GM23338 (cell line): ENCODE measurements around the gene JMJD1C. TPM values are rescaled to one million over a fixed set of nuclear protein-coding genes. Genes with fewer than 3 reads are reported as not detected.

ENCODE experiments used
- ATAC-seq: fragments of 200-7000 bp; cut with Tn5 transposase; 3 replicates; pipeline ENCODE4 v1.9.1; 2020
- DNase-seq: peaks from one replicate; pipeline ENCODE4 v3.0.0-alpha.2; 2015; ENCODE audit warnings: low spot score
- H2AFZ ChIP-seq: fragments of 200-600 bp; sonication (generic); 2 replicates; pipeline ENCODE4 v1.8.0; 2016; ENCODE audit warnings: antibody characterized with exemption, mild to moderate bottlenecking, moderate library complexity
- H3F3A ChIP-seq: fragments of 200-600 bp; sonication (generic); replicated peaks from 2 replicates; pipeline ENCODE4 v1.8.0; 2017; ENCODE audit warnings: antibody characterized with exemption, mixed run types, low read depth
- H3K27ac ChIP-seq: fragments of 200-600 bp; sonication (generic); 2 replicates; pipeline ENCODE4 v1.6.1; 2016; ENCODE audit warnings: low read depth
- H3K27me3 ChIP-seq: fragments of 200-600 bp; sonication (generic); 2 replicates; pipeline ENCODE4 v1.8.0; 2016; ENCODE audit warnings: mild to moderate bottlenecking, mixed run types, moderate library complexity; ENCODE audit not compliant: insufficient read depth
- H3K36me3 ChIP-seq: fragments of 200-600 bp; sonication (generic); 2 replicates; pipeline ENCODE4 v1.8.0; 2016; ENCODE audit warnings: mild to moderate bottlenecking; ENCODE audit not compliant: insufficient read depth
- H3K4me1 ChIP-seq: fragments of 200-600 bp; sonication (generic); 2 replicates; pipeline ENCODE4 v1.8.0; 2016; ENCODE audit warnings: mild to moderate bottlenecking, moderate library complexity; ENCODE audit not compliant: insufficient read depth
- H3K4me2 ChIP-seq: fragments of 200-600 bp; sonication (generic); 2 replicates; pipeline ENCODE4 v1.7.1; 2017; ENCODE audit warnings: mixed run types
- H3K4me3 ChIP-seq: fragments of 200-600 bp; sonication (generic); 2 replicates; pipeline ENCODE4 v1.6.1; 2016; ENCODE audit warnings: mixed run types
- H3K79me2 ChIP-seq: fragments of 200-600 bp; sonication (generic); replicated peaks from 2 replicates; pipeline ENCODE4 v1.8.0; 2017; ENCODE audit warnings: mild to moderate bottlenecking; ENCODE audit not compliant: insufficient read depth
- H3K9me2 ChIP-seq: fragments of 200-600 bp; sonication (generic); 2 replicates; pipeline ENCODE4 v1.8.0; 2017; ENCODE audit not compliant: insufficient read depth
- H4K20me1 ChIP-seq: fragments of 200-600 bp; sonication (generic); replicated peaks from 2 replicates; pipeline ENCODE4 v1.8.0; 2017; ENCODE audit warnings: mild to moderate bottlenecking; ENCODE audit not compliant: insufficient read depth
- H3K27ac Mint-ChIP-seq: 2 replicates; pipeline ENCODE4 v1.8.0; 2020; ENCODE audit warnings: inconsistent platforms, mild to moderate bottlenecking, moderate library complexity, mixed read lengths
- H3K27me3 Mint-ChIP-seq: 3 replicates; pipeline ENCODE4 v1.8.0; 2022; ENCODE audit warnings: low read depth, mild to moderate bottlenecking, moderate library complexity, mixed read lengths, inconsistent platforms; ENCODE audit not compliant: insufficient read depth, poor library complexity
- H3K36me3 Mint-ChIP-seq: 3 replicates; pipeline ENCODE4 v1.8.0; 2021; ENCODE audit warnings: low read depth, mild to moderate bottlenecking, inconsistent platforms, moderate library complexity, mixed read lengths
- H3K4me1 Mint-ChIP-seq: 3 replicates; pipeline ENCODE4 v1.8.0; 2020; ENCODE audit warnings: mild to moderate bottlenecking, inconsistent platforms, mixed read lengths
- H3K4me3 Mint-ChIP-seq: 3 replicates; pipeline ENCODE4 v1.8.0; 2021; ENCODE audit warnings: moderate library complexity, mild to moderate bottlenecking, inconsistent platforms, mixed read lengths
- H3K9me3 Mint-ChIP-seq: 3 replicates; pipeline ENCODE4 v1.8.0; 2020; ENCODE audit warnings: moderate library complexity, mild to moderate bottlenecking, inconsistent platforms, mixed read lengths
- CTCF ChIP-seq, 2 experiments: fragments of 200-600 bp in 1 of 2; sonication (generic) in 1 of 2; conservative IDR thresholded peaks; 2 replicates each; pipeline versions ENCODE4 v1.5.1 to v1.6.1; 2016 to 2017; ENCODE audit warnings: antibody characterized with exemption in 2 of 2, low read depth in 2 of 2, mild to moderate bottlenecking in 2 of 2, moderate library complexity in 1 of 2
- ETS1 ChIP-seq: IDR thresholded peaks from 2 replicates; pipeline ENCODE4 v1.6.1; 2016; ENCODE audit warnings: antibody characterized with exemption
- EZH2 ChIP-seq: fragments of 200-600 bp; sonication (generic); IDR thresholded peaks from one replicate; pipeline ENCODE4 v1.8.0; 2017; ENCODE audit warnings: antibody characterized with exemption, mild to moderate bottlenecking, low read depth; ENCODE audit not compliant: unreplicated experiment
- JUNB ChIP-seq: IDR thresholded peaks from one replicate; pipeline ENCODE4 v1.6.1; 2016; ENCODE audit warnings: antibody characterized with exemption; ENCODE audit not compliant: unreplicated experiment
- NANOG ChIP-seq: IDR thresholded peaks from 2 replicates; pipeline ENCODE4 v1.6.1; 2016; ENCODE audit warnings: antibody characterized with exemption, borderline replicate concordance
- POLR2AphosphoS5 ChIP-seq: IDR thresholded peaks from 2 replicates; pipeline ENCODE4 v1.6.1; 2016; ENCODE audit warnings: antibody characterized with exemption, low read depth
- REST ChIP-seq: IDR thresholded peaks from one replicate; pipeline ENCODE4 v1.6.1; 2018; ENCODE audit warnings: antibody characterized with exemption; ENCODE audit not compliant: unreplicated experiment
- ZNF331 ChIP-seq: fragments of 250-450 bp; sonication (Bioruptor Pico); IDR thresholded peaks from 2 replicates; pipeline ENCODE4 v1.5.0; 2020; ENCODE audit warnings: low read depth, mild to moderate bottlenecking, moderate library complexity
- polyA plus RNA-seq: library from polyadenylated mRNA; unstranded; fragments of >200 nt; fragmentation: Nextera tagmentation; extraction: Ambion mirVana; gene quantifications from 2 replicates; pipeline ENCODE4 v1.2.1, GENCODE V29; 2016
- total RNA-seq: library from RNA; depleted of rRNA; stranded (reverse); fragments of >200 nt; shearing (Covaris generic); gene quantifications from 2 replicates; pipeline ENCODE4 v1.2.3, GENCODE V29; 2014

The JMJD1C gene
- total and polyA plus RNA-seq, 2 experiments from 2014 or later: 333 to 435 TPM

GRCh38 chr10:63146503-63146902, 319.3 kb downstream of the JMJD1C start (continued):
- no peak for TF ChIP-seq REST

GRCh38 chr10:63145782-63146181, 320.0 kb downstream of the JMJD1C start:
- H4K20me1 ChIP-seq: peaks cover 19% of the 10 kb centered on the region
- H3K4me3 ChIP-seq: no peak overlapping the region
- no peaks in the 10 kb centered on the region for H3K9me2 ChIP-seq
- no peaks in the 10 kb centered on the region; the same call in 1 of the 2 replicates for H3K36me3 ChIP-seq
- DNase-seq: no peak
- H3K27ac ChIP-seq: no peak overlapping the region
- H3K4me2 ChIP-seq: no peak overlapping the region
- Mint-ChIP-seq H3K4me3 (no peak overlapping the region), H3K36me3 (peaks cover 21% of the 10 kb centered on the region), H3K4me1 (peaks cover 11% of the 10 kb centered on the region), H3K27me3 (peaks cover 4% of the 10 kb centered on the region), H3K9me3 (no peaks in the 10 kb centered on the region), H3K27ac (no peak overlapping the region; the same call in 1 of the 2 replicates)
- H3K79me2 ChIP-seq: peaks cover 93% of the 10 kb centered on the region
- H2AFZ ChIP-seq: no peak overlapping the region
- no peaks in the 10 kb centered on the region for H3F3A ChIP-seq
- no peaks in the 10 kb centered on the region for H3K27me3 ChIP-seq
- no peaks in the 10 kb centered on the region for H3K4me1 ChIP-seq
- peak; percentile 34; the same call in 1 of the 3 replicates for ATAC-seq
- TF ChIP-seq REST (no peak), CTCF (conservative IDR thresholded peaks at IDR 0.05; ENCODE audit: low read depth in 2 of 2) (no peak), NANOG (no peak), JUNB (no peak), ZNF331 (CRISPR knock-in tag) (no peak), ETS1 (no peak), EZH2 (no peak), POLR2AphosphoS5 (no peak)
